Smooth muscle cell of bladder (primary cell): ENCODE data around the gene NYAP1. TPM values are rescaled to one million over a fixed set of nuclear protein-coding genes. Genes with fewer than 3 reads are reported as not detected.

Experiments used
- total RNA-seq: library from RNA; depleted of rRNA; stranded (reverse); fragments of >200 nt; gene quantifications from 2 replicates; pipeline ENCODE4 v1.2.3, GENCODE V29; 2014

Gene NYAP1
- 0.14 and 0.74 TPM in 2 replicates for total RNA-seq

DNA sequence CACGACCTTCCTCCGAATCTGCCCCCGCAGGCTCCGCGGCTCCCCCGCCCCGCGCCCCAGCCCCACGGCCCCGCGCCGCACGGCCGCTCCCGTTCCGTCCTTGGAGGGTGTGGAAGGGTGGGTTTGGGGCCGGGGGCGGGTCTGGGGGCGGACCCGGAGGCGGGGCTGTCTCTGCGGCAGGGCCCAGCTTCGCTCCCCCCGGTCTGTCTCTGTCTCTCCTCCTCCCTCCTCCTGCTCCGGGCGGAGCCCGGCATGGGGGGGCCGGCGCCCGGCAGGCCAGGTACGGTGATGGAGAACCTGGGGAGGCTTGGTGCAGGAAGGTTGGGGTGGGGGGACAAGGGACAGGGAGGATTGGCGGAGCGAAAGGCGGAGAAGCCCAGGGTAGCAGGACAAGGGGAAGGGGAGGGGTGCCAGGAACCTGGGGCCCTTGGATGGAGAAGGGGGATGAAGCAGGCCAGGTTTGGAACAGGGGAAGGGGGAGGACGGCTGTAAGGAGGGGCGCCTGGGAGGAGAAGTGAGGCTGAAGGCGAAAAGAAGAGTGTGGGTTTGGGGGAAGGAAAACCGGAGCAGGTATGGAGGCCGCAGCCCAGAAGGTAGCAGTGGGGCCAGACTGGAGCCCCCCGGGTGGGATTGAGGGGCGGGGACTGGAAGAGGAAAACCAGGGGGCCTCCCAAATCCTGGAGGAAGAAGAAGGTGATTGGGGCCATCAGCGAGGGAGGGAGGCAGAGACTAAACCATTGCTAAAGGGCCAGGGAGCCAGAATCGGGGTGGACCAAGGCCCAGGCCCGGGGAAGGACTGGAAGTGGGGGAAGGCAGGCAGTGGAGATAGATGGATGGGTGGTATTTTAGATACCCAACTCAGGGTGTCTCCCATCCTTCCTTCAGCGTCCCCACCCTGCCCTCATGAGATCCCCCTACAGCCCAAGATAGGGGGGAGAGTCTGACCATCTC, at the start of gene NYAP1:
Gene NYAP1 (plus strand): TSS at position 206 of the 951 bp plus-strand sequence. CDS start 1,385 bp downstream, outside the sequence.

DNA sequence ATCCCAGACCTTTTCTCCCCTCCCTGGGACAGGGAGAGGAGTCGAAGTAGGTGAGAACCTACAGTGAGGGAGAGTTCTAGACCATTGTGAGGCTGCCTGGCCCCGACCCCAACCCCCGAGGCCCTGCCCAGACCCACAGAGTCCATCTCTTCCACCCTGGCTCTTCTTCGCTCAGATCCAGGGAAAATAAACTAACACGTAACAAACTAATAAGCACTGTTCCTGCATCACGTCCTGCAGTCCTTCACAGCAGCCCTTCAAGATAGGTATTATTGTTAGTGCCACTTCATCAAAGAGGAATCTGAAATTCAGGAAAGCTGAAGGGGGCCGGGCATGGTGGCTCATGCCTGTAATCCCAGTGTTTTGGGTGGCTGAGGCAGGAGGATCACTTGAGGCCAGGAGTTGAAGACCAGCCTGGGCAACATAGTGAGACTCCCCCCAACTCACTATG, 19.5 kb upstream of the NYAP1 start, which contains the start of gene SPACDR:
Gene SPACDR (minus strand): TSS at position 51 of the 451 bp plus-strand sequence. CDS start 235 bp downstream, outside the sequence.

GRCh38 chr7:100478958-100479660, 4.6 kb upstream of the NYAP1 start, which contains the start of gene TSC22D4:
Gene TSC22D4 (minus strand): TSS chr7:100479214. CDS start chr7:100478038, 1,176 bp downstream.

DNA sequence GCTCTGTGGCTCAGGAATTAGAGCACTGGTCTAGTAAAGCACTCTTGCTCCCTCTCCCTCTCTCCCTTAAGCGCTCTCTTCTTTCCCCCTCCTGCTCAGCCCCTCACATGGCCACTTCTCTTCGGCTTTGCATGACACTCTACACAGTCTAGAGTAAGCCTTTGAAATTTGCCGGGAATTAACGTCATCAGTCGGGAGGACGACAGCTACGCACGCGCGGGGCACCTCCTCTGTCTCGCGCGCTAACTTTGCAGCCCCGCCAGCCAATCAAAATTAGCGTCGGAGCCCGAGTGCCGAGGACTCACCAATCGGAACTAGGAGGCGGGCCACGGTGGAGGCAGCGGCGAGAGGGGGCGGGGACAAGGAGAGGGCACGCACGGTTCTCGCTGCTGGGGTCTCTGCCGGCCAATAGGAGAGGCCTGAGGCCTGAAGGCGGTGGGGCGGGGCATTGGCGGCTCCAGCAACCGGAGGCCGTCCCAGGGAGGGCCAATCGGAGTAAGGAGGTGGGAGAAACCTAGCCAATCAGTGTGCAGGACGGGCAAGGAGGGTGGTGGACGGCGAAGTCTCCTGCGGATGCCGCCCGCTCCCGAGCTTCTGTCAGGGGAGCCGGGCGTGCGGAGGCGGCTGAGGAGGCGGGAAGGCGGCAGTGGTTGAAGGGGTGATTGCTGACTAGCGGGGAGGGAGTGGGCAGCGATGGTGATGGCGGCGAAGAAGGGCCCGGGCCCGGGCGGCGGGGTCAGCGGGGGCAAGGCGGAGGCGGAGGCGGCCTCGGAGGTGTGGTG, 55.1 kb downstream of the NYAP1 start, which contains the start of gene AGFG2:
Gene AGFG2 (plus strand): TSS at position 550 of the 782 bp plus-strand sequence. CDS start 144 bp downstream, at position 694.

Other genes starting within 250 kb of the NYAP1 start
- gene SPDYE3, start 176.2 kb upstream of the NYAP1 start, total RNA-seq: not detected in 2 replicates
- 3.7 and 6.6 TPM in 2 replicates for gene PILRB, start 125.8 kb upstream of the NYAP1 start, total RNA-seq
- gene PILRA, start 110.4 kb upstream of the NYAP1 start, total RNA-seq: 0.18 and 0.28 TPM in 2 replicates
- gene ZCWPW1, start 55.2 kb upstream of the NYAP1 start, total RNA-seq: 1.6 and 2.8 TPM in 2 replicates
- 21.6 and 28.8 TPM in 2 replicates for gene MEPCE, start 54.1 kb upstream of the NYAP1 start, total RNA-seq
- gene PPP1R35, start 47.4 kb upstream of the NYAP1 start, total RNA-seq: 9.7 and 13.7 TPM in 2 replicates
- 0.14 and 0.28 TPM in 2 replicates for gene SPACDR, start 19.7 kb upstream of the NYAP1 start, total RNA-seq
- gene TSC22D4, start 4.7 kb upstream of the NYAP1 start, total RNA-seq: 12.1 and 15.0 TPM in 2 replicates
- 2.4 and 3.0 TPM in 2 replicates for gene AGFG2, start 55.3 kb downstream of the NYAP1 start, total RNA-seq
- not detected in 2 replicates for gene SAP25, start 90.0 kb downstream of the NYAP1 start, total RNA-seq
- 5.3 and 7.3 TPM in 2 replicates for gene LRCH4, start 102.2 kb downstream of the NYAP1 start, total RNA-seq
- 0.28 and 0.37 TPM in 2 replicates for gene FBXO24, start 102.4 kb downstream of the NYAP1 start, total RNA-seq
- 55.9 and 59.2 TPM in 2 replicates for gene PCOLCE, start 118.4 kb downstream of the NYAP1 start, total RNA-seq
- 4.1 and 4.4 TPM in 2 replicates for gene MOSPD3, start 128.6 kb downstream of the NYAP1 start, total RNA-seq
- 0.14 and 0.37 TPM in 2 replicates for gene TFR2, start 157.6 kb downstream of the NYAP1 start, total RNA-seq
- gene ACTL6B, start 172.5 kb downstream of the NYAP1 start, total RNA-seq: not detected in 2 replicates
- 59.2 and 67.9 TPM in 2 replicates for gene GNB2, start 189.8 kb downstream of the NYAP1 start, total RNA-seq
- 11.9 and 14.9 TPM in 2 replicates for gene GIGYF1, start 210.3 kb downstream of the NYAP1 start, total RNA-seq
- 27.6 and 31.5 TPM in 2 replicates for gene POP7, start 222.2 kb downstream of the NYAP1 start, total RNA-seq
- gene EPO, start 236.5 kb downstream of the NYAP1 start, total RNA-seq: not detected in 2 replicates
- not detected in 2 replicates for gene ZAN, start 249.7 kb downstream of the NYAP1 start, total RNA-seq